ENCODE data around the gene PTPRD.

Gene PTPRD

DNA sequence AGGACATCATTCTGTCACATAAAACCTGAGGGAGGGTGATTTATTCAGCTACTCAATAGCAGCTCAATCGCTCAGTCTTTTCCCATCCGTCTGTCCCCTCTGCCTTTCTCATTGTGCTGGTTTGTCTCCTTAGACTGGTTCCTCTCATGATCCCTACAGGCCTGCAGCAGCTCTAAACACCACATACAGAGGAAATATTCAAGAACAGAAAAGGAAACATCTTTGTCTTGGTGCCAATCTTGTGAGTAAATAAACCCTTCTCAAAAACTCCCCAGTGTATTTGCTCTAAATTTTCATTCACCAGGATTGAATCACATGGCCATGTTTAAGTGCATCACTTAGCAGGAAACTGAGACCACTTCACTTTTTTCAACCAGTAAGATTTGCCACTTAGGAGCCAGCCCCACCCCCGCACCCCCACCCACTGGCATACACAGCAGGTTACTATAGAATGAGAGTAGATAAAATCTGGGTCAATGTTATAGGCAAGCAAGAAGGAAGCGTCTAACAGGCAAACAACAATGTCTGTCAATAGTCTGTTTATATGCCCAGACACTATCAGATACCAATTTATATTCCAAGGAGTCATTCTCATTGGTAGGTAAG, 1917.7 kb downstream of the PTPRD start:
- DNase-seq = no peak

GRCh38 chr9:8693464-8693863, 1919.3 kb downstream of the PTPRD start:
- DNase-seq = no peak

GRCh38 chr9:8686516-8686915, 1926.3 kb downstream of the PTPRD start:
- no peak for DNase-seq

DNA sequence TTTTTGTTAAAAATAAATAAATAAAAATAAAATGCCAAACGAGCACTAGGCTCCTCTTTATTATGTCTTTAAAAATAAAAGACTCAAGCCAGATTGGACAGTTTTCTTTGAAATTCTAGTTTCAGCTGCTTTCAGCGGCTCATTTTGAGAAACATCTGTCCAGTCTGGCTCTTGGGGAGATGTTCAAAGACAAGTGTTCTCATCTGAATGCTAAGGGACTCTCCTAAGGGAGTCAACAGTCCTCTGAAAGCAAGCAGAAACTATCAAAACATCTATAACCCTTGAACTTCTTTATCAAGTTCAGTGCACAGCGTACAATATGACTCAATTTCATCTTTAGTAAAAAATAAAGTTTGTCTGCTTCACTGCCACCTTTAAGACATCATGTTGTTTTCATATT, 1927.0 kb downstream of the PTPRD start:
- no peak for DNase-seq

- DNase-seq = peak in 1 of 2 experiments; percentile 29
These were observed 1927.7 kb downstream of the PTPRD start for GRCh38 chr9:8684978-8685708.

DNA sequence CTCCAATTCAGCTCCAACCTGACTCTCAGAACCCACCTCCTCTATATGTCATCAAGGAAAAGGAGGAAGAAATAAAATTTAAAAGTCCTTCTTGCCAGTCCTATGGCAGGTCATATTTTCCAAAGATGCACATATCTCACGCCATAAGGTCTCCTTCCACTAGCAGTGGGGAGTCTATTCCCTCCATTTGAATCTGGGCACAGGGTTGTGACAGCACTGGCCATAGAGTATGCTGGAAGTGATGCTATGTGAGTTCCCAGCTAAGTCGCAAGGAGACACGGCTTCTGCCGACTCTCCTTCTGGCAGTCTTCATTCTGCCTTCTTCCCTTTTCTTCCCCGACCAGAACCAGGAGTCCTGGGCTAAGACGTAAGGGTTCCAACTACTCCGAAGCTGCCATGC, 1929.3 kb downstream of the PTPRD start:
- DNase-seq = no peak

DNA sequence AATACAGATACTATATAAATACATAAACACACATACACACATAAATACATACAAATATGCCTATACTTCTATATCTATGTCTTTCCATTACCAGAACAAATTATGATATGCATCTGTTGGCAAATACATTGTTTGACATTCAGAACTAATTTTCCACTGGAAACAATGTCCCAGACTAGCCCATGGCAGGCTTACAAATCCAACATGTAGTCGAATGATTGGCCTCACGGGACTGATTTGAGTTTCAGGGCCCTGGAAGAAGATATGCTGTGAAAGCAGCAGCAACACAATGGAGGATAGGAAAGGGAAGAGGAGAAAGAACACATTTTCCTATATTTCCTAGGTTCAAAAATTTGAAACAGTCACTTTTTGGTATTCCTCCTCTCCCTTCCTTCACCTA, 1932.1 kb downstream of the PTPRD start:
- no peak for DNase-seq

- no peak for DNase-seq
These were observed 1932.6 kb downstream of the PTPRD start for GRCh38 chr9:8680157-8680556.

GRCh38 chr9:8679371-8679822, 1933.4 kb downstream of the PTPRD start:
- no peak for DNase-seq

- DNase-seq = no peak
These were observed 1935.1 kb downstream of the PTPRD start for GRCh38 chr9:8677741-8678140.

DNA sequence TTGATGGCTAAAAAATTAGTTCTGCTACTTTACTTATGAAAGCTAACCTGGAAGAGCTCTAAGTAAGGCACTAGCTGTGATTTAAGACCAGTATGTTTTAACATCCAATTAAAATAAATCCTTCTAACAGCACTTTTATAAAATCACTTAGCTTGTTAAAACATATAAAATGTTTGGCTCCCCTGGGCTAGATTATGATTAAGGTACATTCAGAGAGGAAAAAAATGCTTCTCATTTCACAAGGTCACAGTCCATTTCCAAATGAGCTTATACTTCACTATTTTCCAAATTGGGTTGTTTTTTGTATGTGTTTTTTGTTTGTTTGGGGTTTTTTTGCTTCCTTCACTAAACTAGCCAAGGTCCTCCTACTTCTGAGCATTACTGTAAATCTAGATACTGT, 1938.3 kb downstream of the PTPRD start:
- no peak for DNase-seq

GRCh38 chr9:8673830-8674229, 1939.0 kb downstream of the PTPRD start:
- no peak for DNase-seq

DNA sequence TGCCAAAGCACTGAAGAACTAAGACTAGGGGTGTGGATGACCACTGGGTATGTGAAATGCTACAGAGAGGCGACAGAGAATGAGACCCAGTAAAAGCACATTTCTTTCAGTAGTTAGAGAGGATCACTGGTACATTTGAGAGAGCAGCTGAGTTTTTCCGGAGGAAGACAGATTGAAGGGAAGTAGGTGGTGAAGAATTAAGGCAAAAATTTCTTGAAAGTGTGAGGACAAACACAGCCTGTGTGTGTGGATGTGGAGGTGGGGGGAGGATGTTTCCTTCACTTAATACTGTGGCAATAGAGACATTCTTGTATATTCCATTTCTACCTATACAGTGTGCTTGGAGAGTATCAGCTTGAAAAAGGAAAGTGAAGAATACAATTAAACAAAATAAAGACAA, 1942.1 kb downstream of the PTPRD start:
- DNase-seq = no peak

- no peak for DNase-seq
These were observed 1944.1 kb downstream of the PTPRD start for GRCh38 chr9:8668751-8669150.

- DNase-seq = no peak
These were observed 1944.6 kb downstream of the PTPRD start for GRCh38 chr9:8668231-8668630.

DNA sequence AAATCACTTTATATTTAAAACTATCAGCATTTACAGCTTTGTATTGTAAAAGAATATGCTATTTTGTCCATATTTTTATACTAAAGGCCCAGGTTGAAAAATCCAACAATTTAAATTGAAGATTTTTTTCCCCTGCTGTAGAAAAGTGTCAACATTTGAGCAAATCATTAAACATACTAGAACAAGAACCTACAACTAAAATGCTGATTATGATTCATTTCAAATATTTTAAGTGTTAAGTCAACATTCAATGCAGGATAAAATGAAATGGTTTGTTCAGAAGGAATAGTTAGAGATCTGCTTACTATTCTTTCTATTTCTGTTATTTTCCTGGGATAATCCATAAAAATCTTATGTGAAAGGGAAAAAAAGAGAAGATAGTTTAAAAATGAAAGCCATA, 1946.7 kb downstream of the PTPRD start:
- no peak for DNase-seq

GRCh38 chr9:8660383-8660782, 1952.4 kb downstream of the PTPRD start:
- DNase-seq = peak; percentile 58 to 76

- DNase-seq = no peak
These were observed 1953.7 kb downstream of the PTPRD start for GRCh38 chr9:8659108-8659507.

DNA sequence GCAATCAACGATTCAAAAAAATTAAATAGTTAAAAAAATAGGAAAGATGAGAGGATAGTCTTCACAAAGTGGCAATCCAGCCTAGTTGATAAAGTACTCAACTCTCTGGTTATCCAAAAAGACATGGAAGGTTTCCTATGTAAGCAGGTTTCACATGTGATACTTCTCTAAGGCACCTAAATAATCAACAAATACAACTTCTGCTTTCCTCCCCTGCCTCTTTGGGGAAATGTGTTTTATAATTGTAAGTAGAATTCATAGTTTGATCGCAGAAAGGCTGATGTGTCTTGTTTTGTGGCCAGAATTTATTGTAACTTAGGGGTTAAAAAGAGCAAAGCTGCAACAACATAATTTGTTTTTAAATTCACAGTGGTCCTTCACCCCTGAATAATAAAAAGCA, 1957.7 kb downstream of the PTPRD start:
- DNase-seq = no peak

DNA sequence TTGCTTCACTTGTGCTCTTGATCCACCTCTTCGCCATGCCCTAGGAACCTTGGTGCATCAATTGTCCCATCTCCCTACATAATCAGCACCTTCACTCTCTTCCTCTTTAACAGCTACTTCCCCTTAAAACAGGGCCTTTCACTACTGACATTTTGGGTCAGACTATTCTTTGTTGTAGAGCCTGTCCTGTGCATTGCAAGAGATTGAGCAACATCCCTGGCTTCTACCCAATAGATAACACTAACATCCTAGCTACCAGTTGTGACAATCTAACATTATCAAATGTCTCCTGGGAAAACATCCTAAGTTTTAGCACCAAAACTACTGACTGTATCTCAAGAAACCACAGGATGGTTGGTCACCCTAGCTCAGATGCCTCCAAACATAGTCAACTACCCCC, 1958.9 kb downstream of the PTPRD start:
- no peak for DNase-seq

GRCh38 chr9:8653111-8653510, 1959.7 kb downstream of the PTPRD start:
- no peak for DNase-seq

- peak in 1 of 2 experiments; percentile 73 for DNase-seq
These were observed 1960.5 kb downstream of the PTPRD start for GRCh38 chr9:8652255-8652654.

GRCh38 chr9:8651846-8652215, 1961.0 kb downstream of the PTPRD start:
- peak; percentile 65 to 69 for DNase-seq

GRCh38 chr9:8651070-8651845, 1961.5 kb downstream of the PTPRD start:
- no peak for DNase-seq
